CD4-positive, CD25-positive, alpha-beta regulatory T cell (primary cell): Measurements from ENCODE around the gene PPP6R1. TPM values are rescaled to one million over a fixed set of nuclear protein-coding genes. Genes with fewer than 3 reads are reported as not detected.

ENCODE experiments used
- ATAC-seq, 2 donors: fragments of 150-1000 bp; cut with Tn5 transposase; one replicate each; pipeline ENCODE4 v1.10.0; 2021; ENCODE audit warnings: low read depth in 2 of 2, moderate number of reproducible peaks in 2 of 2, moderate library complexity in 1 of 2
- DNase-seq, 3 donors: peaks; one replicate each; pipeline versions ENCODE4 v3.0.0 to v3.0.0-alpha.2; 2012 to 2022; ENCODE audit warnings: mixed read lengths in 1 of 3
- H3K27ac ChIP-seq: one replicate; pipeline ENCODE4 v1.7.0; 2013; ENCODE audit warnings: mild to moderate bottlenecking, low read length; ENCODE audit not compliant: insufficient read depth, poor library complexity, severe bottlenecking
- H3K27me3 ChIP-seq: one replicate; pipeline ENCODE4 v1.7.0; 2013; ENCODE audit warnings: low read length; ENCODE audit not compliant: control insufficient read depth, insufficient read depth
- H3K36me3 ChIP-seq: one replicate; pipeline ENCODE4 v1.7.0; 2013; ENCODE audit warnings: mild to moderate bottlenecking, low read length, moderate library complexity; ENCODE audit not compliant: control insufficient read depth, insufficient read depth
- H3K4me1 ChIP-seq: 2 replicates; pipeline ENCODE4 v1.7.0; 2013; ENCODE audit warnings: mild to moderate bottlenecking, low read length; ENCODE audit not compliant: insufficient read depth, control insufficient read depth, poor library complexity, severe bottlenecking
- H3K4me3 ChIP-seq: one replicate; pipeline ENCODE4 v1.7.0; 2013; ENCODE audit warnings: low read depth, mild to moderate bottlenecking, low read length, moderate library complexity
- H3K9me3 ChIP-seq, 2 experiments: 1 replicate in 1 of 2; 2 replicates in 1 of 2; pipeline ENCODE4 v1.7.0; 2013; ENCODE audit warnings: low read length in 2 of 2, mild to moderate bottlenecking in 1 of 2, moderate library complexity in 1 of 2; ENCODE audit not compliant: control insufficient read depth in 2 of 2
- H3K27ac Mint-ChIP-seq, 3 donors: one replicate each; pipeline ENCODE4 v1.8.0; 2020 to 2022; ENCODE audit warnings: mild to moderate bottlenecking in 3 of 3, mixed read lengths in 3 of 3, moderate library complexity in 2 of 3
- H3K27me3 Mint-ChIP-seq: one replicate; pipeline ENCODE4 v1.8.0; 2022; ENCODE audit warnings: mild to moderate bottlenecking, mixed read lengths
- H3K36me3 Mint-ChIP-seq: one replicate; pipeline ENCODE4 v1.8.0; 2020; ENCODE audit warnings: mixed read lengths
- H3K4me1 Mint-ChIP-seq, 4 donors: one replicate each; pipeline ENCODE4 v1.8.0; 2020 to 2022; ENCODE audit warnings: mixed read lengths in 4 of 4, mild to moderate bottlenecking in 1 of 4
- H3K4me3 Mint-ChIP-seq, 4 donors: one replicate each; pipeline ENCODE4 v1.8.0; 2020 to 2022; ENCODE audit warnings: mild to moderate bottlenecking in 4 of 4, mixed read lengths in 4 of 4, moderate library complexity in 3 of 4
- H3K9me3 Mint-ChIP-seq, 7 donors: one replicate each; pipeline ENCODE4 v1.8.0; 2020 to 2022; ENCODE audit warnings: mixed read lengths in 7 of 7, mild to moderate bottlenecking in 3 of 7, moderate library complexity in 2 of 7
- polyA plus RNA-seq, 4 donors: library from polyadenylated mRNA; unstranded; fragments of 300-500 nt; fragmentation: Illumina TruSeq; gene quantifications; one replicate each; pipeline ENCODE4 v1.2.3, GENCODE V29; 2021
- total RNA-seq: library from RNA; stranded (reverse); gene quantifications from one replicate; pipeline ENCODE4 v1.2.3, GENCODE V29; 2022

Gene PPP6R1
- total and polyA plus RNA-seq, 5 donors from 2014 or later = 38.9 to 168 (median 46.6) TPM

- Histone ChIP-seq H3K9me3 (peaks cover 0 to 7% of the 10 kb centered on the region in 2 experiments), H3K4me1 (peaks cover 3% of the 10 kb centered on the region), H3K27ac (no peak overlapping the region), H3K36me3 (no peaks in the 10 kb centered on the region), H3K4me3 (no peak overlapping the region), H3K27me3 (no peaks in the 10 kb centered on the region)
- Mint-ChIP-seq H3K4me1 (peaks cover 0 to 17% (median 7%) of the 10 kb centered on the region in 4 donors), H3K27ac (no peak overlapping the region), H3K36me3 (peaks cover 15% of the 10 kb centered on the region), H3K4me3 (no peak overlapping the region), H3K27me3 (peaks cover 6% of the 10 kb centered on the region), H3K9me3 (peaks cover 0 to 8% (median 3%) of the 10 kb centered on the region in 7 donors)
- ATAC-seq (no peak), DNase-seq (no peak)
These were observed 38.3 kb downstream of the PPP6R1 start for GRCh38 chr19:55220525-55220924.

- ATAC-seq (peak in 1 of 2 donors; percentile 47), DNase-seq (peak in 2 of 3 donors; percentile 17 to 41)
- Histone ChIP-seq H3K36me3 (no peaks in the 10 kb centered on the region), H3K9me3 (peaks cover 5 to 15% of the 10 kb centered on the region in 2 experiments), H3K4me3 (no peak overlapping the region), H3K4me1 (peaks cover 3% of the 10 kb centered on the region), H3K27me3 (peaks cover 3% of the 10 kb centered on the region), H3K27ac (no peak overlapping the region)
- H3K27me3 Mint-ChIP-seq = peaks cover 17% of the 10 kb centered on the region
- peaks cover 0 to 15% (median 9%) of the 10 kb centered on the region in 4 donors for H3K4me1 Mint-ChIP-seq
- H3K4me3 Mint-ChIP-seq = peak overlapping the region in 2 of 4 donors; percentile 22 to 25
- peaks cover 19% of the 10 kb centered on the region for H3K36me3 Mint-ChIP-seq
- peaks cover 0 to 19% (median 5%) of the 10 kb centered on the region in 7 donors for H3K9me3 Mint-ChIP-seq
- H3K27ac Mint-ChIP-seq = peak overlapping the region in 1 of 3 donors; percentile 52
These were observed 42.2 kb downstream of the PPP6R1 start for GRCh38 chr19:55216461-55217198.

GRCh38 chr19:55213547-55213946 is 45.3 kb downstream of the PPP6R1 start:
- Mint-ChIP-seq H3K36me3 (peaks cover 5% of the 10 kb centered on the region), H3K27ac (no peak overlapping the region), H3K27me3 (peaks cover 26% of the 10 kb centered on the region), H3K4me3 (no peak overlapping the region), H3K9me3 (peaks cover 0 to 16% (median 5%) of the 10 kb centered on the region in 7 donors), H3K4me1 (peaks cover 0 to 15% (median 8%) of the 10 kb centered on the region in 4 donors)
- H3K4me3 ChIP-seq = no peak overlapping the region
- H3K36me3 ChIP-seq = no peaks in the 10 kb centered on the region
- ATAC-seq = no peak
- no peak overlapping the region for H3K27ac ChIP-seq
- DNase-seq = no peak
- H3K9me3 ChIP-seq = peaks cover 5 to 9% of the 10 kb centered on the region in 2 experiments
- H3K4me1 ChIP-seq = peaks cover 3% of the 10 kb centered on the region
- peaks cover 3% of the 10 kb centered on the region for H3K27me3 ChIP-seq

- peaks cover 22% of the 10 kb centered on the region for H3K27me3 Mint-ChIP-seq
- peaks cover 0 to 15% (median 8%) of the 10 kb centered on the region in 4 donors for H3K4me1 Mint-ChIP-seq
- peak in 2 of 3 donors; percentile 32 to 61 for DNase-seq
- peak overlapping the region in 1 of 4 donors; percentile 16 for H3K4me3 Mint-ChIP-seq
- peaks cover 5% of the 10 kb centered on the region for H3K36me3 Mint-ChIP-seq
- no peak overlapping the region for H3K27ac ChIP-seq
- peak overlapping the region in 1 of 3 donors; percentile 43 for H3K27ac Mint-ChIP-seq
- H3K27me3 ChIP-seq = peaks cover 3% of the 10 kb centered on the region
- H3K9me3 Mint-ChIP-seq = peaks cover 0 to 16% (median 5%) of the 10 kb centered on the region in 7 donors
- peaks cover 5 to 9% of the 10 kb centered on the region in 2 experiments for H3K9me3 ChIP-seq
- H3K4me1 ChIP-seq = peaks cover 3% of the 10 kb centered on the region
- ATAC-seq = peak in 1 of 2 donors; percentile 43
- no peak overlapping the region for H3K4me3 ChIP-seq
- no peaks in the 10 kb centered on the region for H3K36me3 ChIP-seq
These were observed 46.4 kb downstream of the PPP6R1 start for GRCh38 chr19:55212447-55212846.

GRCh38 chr19:55209693-55210472 is 48.9 kb downstream of the PPP6R1 start:
- Mint-ChIP-seq H3K4me3 (peak overlapping the region in 1 of 4 donors; percentile 10), H3K36me3 (peaks cover 5% of the 10 kb centered on the region), H3K27ac (peak overlapping the region in 1 of 3 donors; percentile 96), H3K9me3 (peaks cover 0 to 12% (median 4%) of the 10 kb centered on the region in 7 donors), H3K4me1 (no peaks in the 10 kb centered on the region), H3K27me3 (peaks cover 32% of the 10 kb centered on the region)
- ATAC-seq (no peak), DNase-seq (no peak)
- Histone ChIP-seq H3K27me3 (no peaks in the 10 kb centered on the region), H3K9me3 (peaks cover 5 to 9% of the 10 kb centered on the region in 2 experiments), H3K36me3 (no peaks in the 10 kb centered on the region), H3K27ac (no peak overlapping the region), H3K4me1 (no peaks in the 10 kb centered on the region), H3K4me3 (no peak overlapping the region)

- peaks cover 5 to 9% of the 10 kb centered on the region in 2 experiments for H3K9me3 ChIP-seq
- DNase-seq (no peak), ATAC-seq (no peak)
- peak within 1 kb of the TSS in 1 of 3 donors; percentile 96 for H3K27ac Mint-ChIP-seq
- H3K27ac ChIP-seq = no peak within 1 kb of the TSS
- no peaks in the 10 kb centered on the region for H3K4me1 ChIP-seq
- peaks cover 0 to 10% (median 4%) of the 10 kb centered on the region in 7 donors for H3K9me3 Mint-ChIP-seq
- H3K4me3 Mint-ChIP-seq = peak within 1 kb of the TSS in 1 of 4 donors; percentile 10
- no peak within 1 kb of the TSS for H3K4me3 ChIP-seq
- no peaks in the 10 kb centered on the region for H3K27me3 ChIP-seq
- H3K36me3 Mint-ChIP-seq = peaks cover 5% of the 10 kb centered on the region
- H3K27me3 Mint-ChIP-seq = peaks cover 37% of the 10 kb centered on the region
- H3K4me1 Mint-ChIP-seq = no peaks in the 10 kb centered on the region
- no peaks in the 10 kb centered on the region for H3K36me3 ChIP-seq
These were observed 49.7 kb downstream of the PPP6R1 start, which contains the start of gene PTPRH for GRCh38 chr19:55208880-55209692. TSS of gene PTPRH (minus strand) at chr19:55209501. CDS start at chr19:55209433, 68 bp downstream.
